Upper lobe of left lung (tissue), 6 donors: ENCODE results near the gene LPGAT1. TPM values are rescaled to one million over a fixed set of nuclear protein-coding genes. Genes with fewer than 3 reads are reported as not detected.

Source experiments
- ATAC-seq, 2 donors: fragments of 200-7000 bp; cut with Tn5 transposase; one replicate each; pipeline ENCODE4 v1.9.1; 2022; ENCODE audit warnings: mild to moderate bottlenecking in 2 of 2, moderate library complexity in 2 of 2; ENCODE audit not compliant: low FRiP score in 2 of 2
- DNase-seq, 2 donors: peaks; one replicate each; pipeline ENCODE4 v3.0.0-alpha.2; 2019 to 2020
- H3K27ac ChIP-seq, 4 donors: fragments of 200-600 bp; sonication (generic); one replicate each; pipeline ENCODE4 v1.5.1; 2016 to 2019
- H3K27me3 ChIP-seq, 4 donors: fragments of 200-600 bp; sonication (generic); one replicate each; pipeline ENCODE4 v1.5.1; 2017 to 2019
- H3K36me3 ChIP-seq, 4 donors: fragments of 200-600 bp; sonication (generic); one replicate each; pipeline ENCODE4 v1.5.1; 2016 to 2019
- H3K4me1 ChIP-seq, 4 donors: fragments of 200-600 bp; sonication (generic); one replicate each; pipeline ENCODE4 v1.5.1; 2018 to 2019
- H3K4me3 ChIP-seq, 4 donors: fragments of 200-600 bp; sonication (generic); one replicate each; pipeline ENCODE4 v1.5.1; 2017 to 2019; ENCODE audit warnings: mild to moderate bottlenecking in 2 of 4, moderate library complexity in 1 of 4
- H3K9me3 ChIP-seq, 4 donors: fragments of 200-600 bp; sonication (generic); one replicate each; pipeline ENCODE4 v1.5.1; 2018 to 2019
- CTCF ChIP-seq, 6 experiments: fragments of 450-650 bp in 4 of 6; fragments of 200-600 bp in 2 of 6; sonication (generic) in 2 of 6; IDR thresholded peaks; one replicate each; pipeline ENCODE4 v1.5.1; 2016 to 2019; ENCODE audit warnings: antibody characterized with exemption in 6 of 6
- EP300 ChIP-seq, 4 donors: sonication (generic); formaldehyde crosslinking; IDR thresholded peaks; one replicate each; pipeline ENCODE4 v1.5.1; 2017; ENCODE audit warnings: antibody characterized with exemption in 4 of 4, control low read depth in 2 of 4
- POLR2A ChIP-seq, 4 donors: fragments of 450-650 bp; IDR thresholded peaks; one replicate each; pipeline ENCODE4 v1.5.1; 2016 to 2017; ENCODE audit warnings: antibody characterized with exemption in 4 of 4, mild to moderate bottlenecking in 2 of 4
- POLR2AphosphoS5 ChIP-seq, 2 donors: sonication (generic); formaldehyde crosslinking; IDR thresholded peaks; one replicate each; pipeline ENCODE4 v1.5.1; 2017; ENCODE audit warnings: antibody characterized with exemption in 2 of 2
- WGBS, 2 donors: methylation state at CpG; one replicate each; pipeline ENCODE4 v1.1.5; 2017 to 2018; 5-methylcytosine and 5-hydroxymethylcytosine counted together
- total RNA-seq, 6 donors: library from RNA; depleted of rRNA in 4 of 6; stranded (reverse); fragments of >200 nt in 4 of 6; gene quantifications; one replicate each; pipeline versions ENCODE4 v1.1.0 to v1.2.1, GENCODE V29; 2016 to 2021
- donor health status: DM: no; HTN: no; CAD: no; lungs with moderate emphysema.
- donor health status: DM: no; HTN: yes; CAD: no; lungs with severe emphysema.

Gene LPGAT1, protein sequence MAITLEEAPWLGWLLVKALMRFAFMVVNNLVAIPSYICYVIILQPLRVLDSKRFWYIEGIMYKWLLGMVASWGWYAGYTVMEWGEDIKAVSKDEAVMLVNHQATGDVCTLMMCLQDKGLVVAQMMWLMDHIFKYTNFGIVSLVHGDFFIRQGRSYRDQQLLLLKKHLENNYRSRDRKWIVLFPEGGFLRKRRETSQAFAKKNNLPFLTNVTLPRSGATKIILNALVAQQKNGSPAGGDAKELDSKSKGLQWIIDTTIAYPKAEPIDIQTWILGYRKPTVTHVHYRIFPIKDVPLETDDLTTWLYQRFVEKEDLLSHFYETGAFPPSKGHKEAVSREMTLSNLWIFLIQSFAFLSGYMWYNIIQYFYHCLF
- 10 to 100 TPM; 21.0 to 47.8 (median 33.1) TPM for total RNA-seq

GRCh38 chr1:211830328-211831142, at the start of gene LPGAT1:
TSS of gene LPGAT1 (minus strand) at chr1:211830763. CDS start at chr1:211829296, 1,467 bp downstream.
- Histone ChIP-seq H3K36me3 (peaks cover 0 to 2% (median 0%) of the 10 kb centered on the region in 4 donors), H3K27me3 (no peaks in the 10 kb centered on the region), H3K4me1 (peaks cover 8 to 30% (median 25%) of the 10 kb centered on the region in 4 donors), H3K27ac (peak within 1 kb of the TSS; percentile 88 to 99 (median 93)), H3K9me3 (no peaks in the 10 kb centered on the region), H3K4me3 (peak within 1 kb of the TSS; percentile 63 to 95 (median 88))
- ATAC-seq, result peak; percentile 93 to 98
- DNase-seq, result peak; percentile 88 to 96
- TF ChIP-seq POLR2A (IDR thresholded peaks at IDR 0.05) (peak in 1 of 4 donors; percentile 61), EP300 (IDR thresholded peaks at IDR 0.05) (no peak), CTCF (IDR thresholded peaks at IDR 0.05) (peak; percentile 66 to 81 (median 74))
- 1% methylated on average over 11 to 12 of the region's 88 CpGs for WGBS, 2 donors

- Histone ChIP-seq H3K9me3 (no peaks in the 10 kb centered on the region), H3K27ac (no peak overlapping the region), H3K4me3 (no peak overlapping the region), H3K27me3 (no peaks in the 10 kb centered on the region), H3K4me1 (no peaks in the 10 kb centered on the region), H3K36me3 (no peaks in the 10 kb centered on the region)
- WGBS, 2 donors, result 96 to 98% methylated on average over 2 of the region's 2 CpGs
- no peak for ATAC-seq
- TF ChIP-seq CTCF (IDR thresholded peaks at IDR 0.05) (no peak), POLR2A (IDR thresholded peaks at IDR 0.05) (no peak), POLR2AphosphoS5 (IDR thresholded peaks at IDR 0.05) (no peak), EP300 (IDR thresholded peaks at IDR 0.05) (no peak)
- no peak for DNase-seq
Measured at GRCh38 chr1:211879475-211879874, 48.9 kb upstream of the LPGAT1 start.

- no peaks in the 10 kb centered on the region for H3K36me3 ChIP-seq
- no peak overlapping the region for H3K27ac ChIP-seq
- no peak overlapping the region for H3K4me3 ChIP-seq
- DNase-seq (no peak), ATAC-seq (no peak)
- H3K9me3 ChIP-seq, result no peaks in the 10 kb centered on the region
- no peaks in the 10 kb centered on the region for H3K27me3 ChIP-seq
- TF ChIP-seq EP300 (IDR thresholded peaks at IDR 0.05) (no peak), POLR2AphosphoS5 (IDR thresholded peaks at IDR 0.05) (no peak), CTCF (IDR thresholded peaks at IDR 0.05) (no peak), POLR2A (IDR thresholded peaks at IDR 0.05) (no peak)
- no peaks in the 10 kb centered on the region for H3K4me1 ChIP-seq
- 92 to 94% methylated on average over 7 of the region's 7 CpGs for WGBS, 2 donors
Measured at GRCh38 chr1:211876851-211877590, 46.5 kb upstream of the LPGAT1 start.

- DNase-seq, result no peak
- Histone ChIP-seq H3K9me3 (no peaks in the 10 kb centered on the region), H3K36me3 (no peaks in the 10 kb centered on the region), H3K4me1 (no peaks in the 10 kb centered on the region), H3K4me3 (no peak overlapping the region), H3K27me3 (no peaks in the 10 kb centered on the region), H3K27ac (no peak overlapping the region)
- no peak for TF ChIP-seq EP300 (IDR thresholded peaks at IDR 0.05)
- TF ChIP-seq POLR2A (IDR thresholded peaks at IDR 0.05), result no peak
- no peak for TF ChIP-seq POLR2AphosphoS5 (IDR thresholded peaks at IDR 0.05)
- TF ChIP-seq CTCF (IDR thresholded peaks at IDR 0.05), result no peak
- ATAC-seq, result no peak
Measured at GRCh38 chr1:211875541-211875940, 45.0 kb upstream of the LPGAT1 start.
